ENCODE measurements around the gene ZSCAN31. TPM values are rescaled to one million over a fixed set of nuclear protein-coding genes. Genes with fewer than 3 reads are reported as not detected.
"Not testable (repeated sequence)": the region's sequence is repeated elsewhere in the genome, so short reads cannot be mapped to it uniquely, and the experiment has no call there.

The ZSCAN31 gene
- total and polyA plus RNA-seq, 2 experiments from 2014 or later = 0.54 to 1.5 TPM

DNA sequence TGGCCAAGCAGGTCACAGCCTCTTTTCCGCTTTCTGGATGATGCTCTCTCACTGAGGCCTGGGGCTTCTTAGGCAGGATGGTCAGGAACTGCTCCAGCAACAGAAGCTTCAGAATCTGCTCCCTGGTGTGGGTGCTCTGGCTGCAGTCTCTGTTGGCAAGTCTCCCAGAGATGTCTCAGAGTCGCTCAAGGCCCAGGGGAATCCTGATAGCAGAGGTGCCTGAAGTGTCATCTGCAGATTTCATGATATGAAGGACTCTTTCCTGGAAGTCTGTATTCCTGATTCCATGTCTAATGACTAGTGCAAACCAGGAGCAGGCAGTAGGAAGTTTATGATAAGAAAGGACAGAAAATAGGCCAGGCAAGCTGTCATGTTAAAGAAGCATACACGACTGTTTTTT lies 20.3 kb downstream of the ZSCAN31 start:
- peak; percentile 25 for DNase-seq

DNA sequence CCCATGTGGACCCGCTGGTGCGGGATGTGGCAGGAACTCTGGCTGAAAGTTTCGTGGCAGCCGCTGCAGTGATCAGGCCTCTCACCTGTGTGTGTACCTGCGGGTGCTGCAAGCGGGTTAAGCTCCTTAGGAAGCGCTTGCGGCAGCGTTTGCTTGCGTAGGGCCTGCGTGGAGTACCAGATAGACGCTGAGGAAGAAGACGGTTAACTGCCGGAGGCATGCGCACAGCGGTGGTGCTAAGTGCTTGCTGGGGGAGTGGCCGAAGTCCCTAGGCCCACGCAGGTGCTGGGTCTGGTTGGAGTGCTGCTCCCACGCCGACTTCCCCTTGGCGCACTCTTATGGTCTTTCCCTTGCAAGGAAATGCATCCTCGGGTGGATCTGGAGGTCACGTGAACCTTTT lies 23.0 kb downstream of the ZSCAN31 start:
- Histone ChIP-seq H3K9me3 (ENCODE audit: low read depth) (no peaks in the 10 kb centered on the region), H3K4me3 (no peak overlapping the region), H3K4me2 (ENCODE audit: unreplicated experiment) (no peak overlapping the region), H3K9me2 (ENCODE audit: insufficient read depth) (no peaks in the 10 kb centered on the region), H3F3A (ENCODE audit: insufficient read depth) (peaks cover 5% of the 10 kb centered on the region; the same call in 1 of the 2 replicates), H3K9ac (no peak overlapping the region), H3K79me2 (ENCODE audit: insufficient read depth) (no peaks in the 10 kb centered on the region), H4K20me1 (ENCODE audit: insufficient read depth) (no peaks in the 10 kb centered on the region), H3K4me1 (ENCODE audit: insufficient read depth) (peaks cover 4% of the 10 kb centered on the region; the same call in 1 of the 2 replicates), H3K27me3 (replicated peaks; ENCODE audit: insufficient read depth) (no peaks in the 10 kb centered on the region), H3K36me3 (ENCODE audit: low read depth) (no peaks in the 10 kb centered on the region), H2AFZ (no peak overlapping the region), H3K27ac (no peak overlapping the region)
- in situ Hi-C loops (cut with MboI) = no loop called here
- TF ChIP-seq EZH2phosphoT487 (IDR thresholded peaks at IDR 0.05; ENCODE audit: insufficient read depth, low read depth) (no peak), EZH2 (IDR thresholded peaks at IDR 0.05; ENCODE audit: insufficient read depth, poor library complexity, severe bottlenecking) (no peak)
- whole genome bisulfite sequencing, 2 experiments (ENCODE audit: low coverage in 1 of 2, low lambda C conversion rate in 2 of 2, missing lambda C conversion rate in 2 of 2) = 92% methylated on average over 23 of the region's 23 CpGs
- no peak for DNase-seq

More for the DNA sequence above, 20.3 kb downstream of the ZSCAN31 start:
- WGBS, 2 experiments (ENCODE audit: low coverage in 1 of 2, low lambda C conversion rate in 2 of 2, missing lambda C conversion rate in 2 of 2) = 56 to 62% methylated on average over 3 of the region's 3 CpGs
- H4K20me1 ChIP-seq (ENCODE audit: insufficient read depth) = no peaks in the 10 kb centered on the region
- H3K36me3 ChIP-seq (ENCODE audit: low read depth) = no peaks in the 10 kb centered on the region
- H3K9ac ChIP-seq = no peak overlapping the region
- H2AFZ ChIP-seq = no peak overlapping the region
- in situ Hi-C loops (cut with MboI) = no loop called here
- no peak overlapping the region for H3K27ac ChIP-seq
- no peak overlapping the region for H3K4me3 ChIP-seq
- H3F3A ChIP-seq (ENCODE audit: insufficient read depth) = peaks cover 8% of the 10 kb centered on the region; the same call in 1 of the 2 replicates
- no peaks in the 10 kb centered on the region for H3K9me2 ChIP-seq (ENCODE audit: insufficient read depth)
- H3K27me3 ChIP-seq (replicated peaks; ENCODE audit: insufficient read depth) = no peaks in the 10 kb centered on the region
- no peaks in the 10 kb centered on the region for H3K9me3 ChIP-seq (ENCODE audit: low read depth)
- peaks cover 5% of the 10 kb centered on the region; the same call in 1 of the 2 replicates for H3K4me1 ChIP-seq (ENCODE audit: insufficient read depth)
- H3K4me2 ChIP-seq (ENCODE audit: unreplicated experiment) = no peak overlapping the region
- TF ChIP-seq EZH2phosphoT487 (IDR thresholded peaks at IDR 0.05; ENCODE audit: insufficient read depth, low read depth) = no peak
- no peak for TF ChIP-seq EZH2 (IDR thresholded peaks at IDR 0.05; ENCODE audit: insufficient read depth, poor library complexity, severe bottlenecking)
- H3K79me2 ChIP-seq (ENCODE audit: insufficient read depth) = no peaks in the 10 kb centered on the region

DNA sequence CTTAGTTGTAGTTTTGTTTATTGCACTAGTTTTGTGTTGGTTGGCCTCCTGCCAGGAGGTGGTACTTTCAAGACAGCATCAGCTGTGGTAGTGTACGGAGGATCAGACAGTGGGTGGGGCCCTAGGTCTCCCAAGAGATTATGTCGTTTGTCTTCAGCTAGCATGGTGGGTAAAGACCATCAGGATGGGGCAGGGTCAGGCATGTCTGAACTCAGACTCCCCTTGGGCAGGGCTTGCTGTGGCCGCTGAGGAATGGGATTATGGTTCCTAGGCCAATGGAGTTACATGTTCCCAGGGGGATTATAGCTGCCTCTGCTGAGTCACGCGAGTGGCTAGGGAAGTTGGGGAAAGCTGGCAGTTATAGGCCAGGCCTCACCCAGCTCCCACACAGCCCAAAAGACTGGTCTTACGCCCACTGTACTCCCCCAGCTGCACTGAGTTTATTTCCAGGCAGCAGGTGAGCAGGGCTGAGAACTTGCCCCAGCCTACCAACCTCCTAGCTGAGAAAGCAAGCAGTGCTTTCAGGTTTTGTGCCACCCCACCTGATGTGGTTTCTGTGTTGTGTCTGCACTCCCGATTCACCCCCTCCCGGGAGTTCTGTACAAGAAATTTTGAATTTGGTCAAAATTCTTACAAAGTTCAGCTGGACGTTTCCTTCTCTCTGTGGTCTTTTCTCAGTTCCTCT lies 24.7 kb downstream of the ZSCAN31 start:
- WGBS, 2 experiments (ENCODE audit: low coverage in 1 of 2, low lambda C conversion rate in 2 of 2, missing lambda C conversion rate in 2 of 2) = 84 to 86% methylated on average over 9 of the region's 9 CpGs
- H3K79me2 ChIP-seq (ENCODE audit: insufficient read depth) = no peaks in the 10 kb centered on the region
- H3K27me3 ChIP-seq (replicated peaks; ENCODE audit: insufficient read depth) = no peaks in the 10 kb centered on the region
- DNase-seq = no peak
- H3K4me1 ChIP-seq (ENCODE audit: insufficient read depth) = no peaks in the 10 kb centered on the region
- in situ Hi-C loops (cut with MboI) = no loop called here
- TF ChIP-seq EZH2phosphoT487 (IDR thresholded peaks at IDR 0.05; ENCODE audit: insufficient read depth, low read depth) = no peak
- no peak overlapping the region for H3K4me3 ChIP-seq
- no peak overlapping the region for H2AFZ ChIP-seq
- H3K36me3 ChIP-seq (ENCODE audit: low read depth) = no peaks in the 10 kb centered on the region
- H3K9me2 ChIP-seq (ENCODE audit: insufficient read depth) = no peaks in the 10 kb centered on the region
- H3K4me2 ChIP-seq (ENCODE audit: unreplicated experiment) = no peak overlapping the region
- no peaks in the 10 kb centered on the region for H3F3A ChIP-seq (ENCODE audit: insufficient read depth)
- H3K27ac ChIP-seq = no peak overlapping the region
- no peak overlapping the region for H3K9ac ChIP-seq
- no peaks in the 10 kb centered on the region for H4K20me1 ChIP-seq (ENCODE audit: insufficient read depth)
- no peaks in the 10 kb centered on the region for H3K9me3 ChIP-seq (ENCODE audit: low read depth)

DNA sequence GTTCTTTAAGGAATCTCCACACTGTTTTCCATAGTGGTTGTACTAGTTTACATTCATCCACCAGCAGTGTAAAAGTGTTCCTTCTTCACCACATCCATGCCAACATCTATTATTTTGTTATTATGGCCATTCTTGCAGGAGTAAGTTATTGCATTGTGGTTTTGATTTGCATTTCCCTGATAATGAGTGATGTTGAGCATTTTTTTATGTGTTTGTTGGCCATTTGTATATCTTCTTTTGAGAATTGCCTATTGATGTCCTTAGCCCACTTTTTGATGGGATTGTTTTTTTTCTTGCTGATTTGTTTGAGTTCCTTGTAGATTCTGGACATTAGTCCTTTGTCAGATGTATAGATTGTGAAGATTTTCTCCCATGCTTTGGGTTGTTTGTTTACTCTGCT lies 29.6 kb downstream of the ZSCAN31 start:
- H3K27ac ChIP-seq; in situ Hi-C loops (cut with MboI); H3K4me1 ChIP-seq (ENCODE audit: insufficient read depth); H3K36me3 ChIP-seq (ENCODE audit: low read depth); H3K27me3 ChIP-seq (replicated peaks; ENCODE audit: insufficient read depth); H3K79me2 ChIP-seq (ENCODE audit: insufficient read depth); H3K9me3 ChIP-seq (ENCODE audit: low read depth); H3K9ac ChIP-seq; H3K4me3 ChIP-seq; H2AFZ ChIP-seq; DNase-seq; H3K9me2 ChIP-seq (ENCODE audit: insufficient read depth); H4K20me1 ChIP-seq (ENCODE audit: insufficient read depth); H3F3A ChIP-seq (ENCODE audit: insufficient read depth); H3K4me2 ChIP-seq (ENCODE audit: unreplicated experiment): not testable (repeated sequence)

DNA sequence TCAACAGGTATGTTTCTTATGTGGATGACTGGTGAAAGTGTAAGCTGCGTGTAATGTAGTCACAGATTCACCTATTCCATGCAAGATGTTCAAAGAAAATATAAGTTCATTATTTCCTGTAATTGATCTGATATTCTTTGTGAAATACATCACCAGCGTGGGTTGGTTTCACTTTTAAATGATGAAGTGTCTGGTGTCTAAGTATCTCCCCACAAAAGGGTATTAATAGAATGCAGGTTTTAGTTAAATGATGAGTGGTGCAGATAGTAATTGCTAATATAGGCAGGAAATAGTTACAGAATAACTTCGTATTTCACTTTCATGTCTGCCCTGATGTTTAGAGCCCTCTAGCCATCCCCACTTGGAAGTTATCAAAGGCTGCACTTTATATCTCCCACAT lies 32.4 kb downstream of the ZSCAN31 start:
- Histone ChIP-seq H3K4me2 (ENCODE audit: unreplicated experiment) (no peak overlapping the region), H2AFZ (no peak overlapping the region), H3F3A (ENCODE audit: insufficient read depth) (no peaks in the 10 kb centered on the region), H3K9me2 (ENCODE audit: insufficient read depth) (no peaks in the 10 kb centered on the region), H3K4me3 (no peak overlapping the region), H3K36me3 (ENCODE audit: low read depth) (peaks cover 7% of the 10 kb centered on the region; the same call in 1 of the 2 replicates), H3K4me1 (ENCODE audit: insufficient read depth) (no peaks in the 10 kb centered on the region), H4K20me1 (ENCODE audit: insufficient read depth) (no peaks in the 10 kb centered on the region), H3K9me3 (ENCODE audit: low read depth) (no peaks in the 10 kb centered on the region), H3K27ac (no peak overlapping the region), H3K9ac (no peak overlapping the region), H3K79me2 (ENCODE audit: insufficient read depth) (no peaks in the 10 kb centered on the region), H3K27me3 (replicated peaks; ENCODE audit: insufficient read depth) (no peaks in the 10 kb centered on the region)
- in situ Hi-C loops (cut with MboI) = no loop called here
- 97 to 98% methylated on average over 3 of the region's 3 CpGs for WGBS, 2 experiments (ENCODE audit: low coverage in 1 of 2, low lambda C conversion rate in 2 of 2, missing lambda C conversion rate in 2 of 2)
- TF ChIP-seq EZH2 (IDR thresholded peaks at IDR 0.05; ENCODE audit: insufficient read depth, poor library complexity, severe bottlenecking) = no peak
- TF ChIP-seq EZH2phosphoT487 (IDR thresholded peaks at IDR 0.05; ENCODE audit: insufficient read depth, low read depth) = no peak
- no peak for DNase-seq

Data from GM23248 (cell line).